ENCODE measurements around the gene ENTPD2. TPM values are rescaled to one million over a fixed set of nuclear protein-coding genes. Genes with fewer than 3 reads are reported as not detected.
A peak's percentile ranks its signal among the peaks of the same experiment; 100 is the strongest.

The ENTPD2 gene
- total RNA-seq, 4 donors from 2014 or later, result 0.22 to 0.49 TPM; not detected in 2

- intact Hi-C loops (cut with DNase I), result no loop called here
- no peak for TF ChIP-seq POLR2A (IDR thresholded peaks at IDR 0.05)
- TF ChIP-seq, protein P1, sequence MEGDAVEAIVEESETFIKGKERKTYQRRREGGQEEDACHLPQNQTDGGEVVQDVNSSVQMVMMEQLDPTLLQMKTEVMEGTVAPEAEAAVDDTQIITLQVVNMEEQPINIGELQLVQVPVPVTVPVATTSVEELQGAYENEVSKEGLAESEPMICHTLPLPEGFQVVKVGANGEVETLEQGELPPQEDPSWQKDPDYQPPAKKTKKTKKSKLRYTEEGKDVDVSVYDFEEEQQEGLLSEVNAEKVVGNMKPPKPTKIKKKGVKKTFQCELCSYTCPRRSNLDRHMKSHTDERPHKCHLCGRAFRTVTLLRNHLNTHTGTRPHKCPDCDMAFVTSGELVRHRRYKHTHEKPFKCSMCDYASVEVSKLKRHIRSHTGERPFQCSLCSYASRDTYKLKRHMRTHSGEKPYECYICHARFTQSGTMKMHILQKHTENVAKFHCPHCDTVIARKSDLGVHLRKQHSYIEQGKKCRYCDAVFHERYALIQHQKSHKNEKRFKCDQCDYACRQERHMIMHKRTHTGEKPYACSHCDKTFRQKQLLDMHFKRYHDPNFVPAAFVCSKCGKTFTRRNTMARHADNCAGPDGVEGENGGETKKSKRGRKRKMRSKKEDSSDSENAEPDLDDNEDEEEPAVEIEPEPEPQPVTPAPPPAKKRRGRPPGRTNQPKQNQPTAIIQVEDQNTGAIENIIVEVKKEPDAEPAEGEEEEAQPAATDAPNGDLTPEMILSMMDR (IDR thresholded peaks at IDR 0.05), result no peak
- H3K27me3 ChIP-seq, result no peaks in the 10 kb centered on the region
- H3K9me3 ChIP-seq, result no peaks in the 10 kb centered on the region
- peaks cover 16 to 19% of the 10 kb centered on the region in 2 donors for H3K36me3 ChIP-seq
- H3K4me1 ChIP-seq, result peaks cover 15 to 20% of the 10 kb centered on the region in 2 donors
- DNase-seq, result peak; percentile 34 to 50
- 60 to 61% methylated on average over 13 to 14 of the region's 15 CpGs for WGBS, 2 donors
- H3K4me3 ChIP-seq (replicated peaks in 1 of 3), result peak overlapping the region in 1 of 3 donors; percentile 68
- peak overlapping the region; percentile 40 to 74 (median 61) for H3K27ac ChIP-seq
These were observed 22.8 kb upstream of the ENTPD2 start for GRCh38 chr9:137076636-137077009.

GRCh38 chr9:137075275-137075775, 21.5 kb upstream of the ENTPD2 start:
- Histone ChIP-seq H3K27me3 (no peaks in the 10 kb centered on the region), H3K4me3 (replicated peaks in 1 of 3) (no peak overlapping the region), H3K4me1 (peaks cover 21 to 28% of the 10 kb centered on the region in 2 donors), H3K36me3 (peaks cover 8 to 12% of the 10 kb centered on the region in 2 donors), H3K27ac (no peak overlapping the region), H3K9me3 (no peaks in the 10 kb centered on the region)
- WGBS, 2 donors, result 78 to 92% methylated on average over 12 of the region's 12 CpGs
- no peak for TF ChIP-seq POLR2A (IDR thresholded peaks at IDR 0.05)
- intact Hi-C loops (cut with DNase I), result no loop called here
- DNase-seq, result no peak

DNA sequence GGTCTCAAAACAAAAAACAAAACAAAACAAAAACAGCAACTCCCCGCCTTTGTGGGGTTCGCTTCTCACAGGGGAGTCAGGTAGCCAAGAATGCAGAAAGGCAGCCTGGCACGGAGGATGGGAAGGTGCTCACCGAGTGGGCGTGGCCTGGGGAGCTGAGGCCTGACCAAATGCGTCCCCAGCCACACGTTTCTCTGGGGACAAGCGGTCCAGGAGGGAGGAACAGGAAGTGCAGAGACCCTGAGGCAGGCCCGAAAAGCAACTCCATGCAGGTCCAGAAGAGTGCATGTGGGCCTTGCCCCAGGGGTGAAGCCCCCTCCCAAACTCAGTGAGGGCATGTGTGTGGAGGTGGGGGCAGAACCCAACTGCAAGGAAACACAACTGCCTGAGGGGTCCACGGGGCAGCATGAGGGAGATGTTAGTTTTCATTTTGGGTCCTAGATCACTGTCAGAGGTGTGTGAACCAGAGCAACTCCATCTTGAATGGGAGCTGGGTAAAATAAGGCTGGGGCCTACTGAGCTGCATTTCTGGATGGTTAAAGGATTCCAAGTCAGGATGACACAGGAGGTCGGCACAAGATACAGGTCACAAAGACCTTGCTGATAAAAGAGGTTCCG, 20.9 kb upstream of the ENTPD2 start:
- Histone ChIP-seq H3K27me3 (no peaks in the 10 kb centered on the region), H3K4me3 (replicated peaks in 1 of 3) (no peak overlapping the region), H3K4me1 (peaks cover 21 to 29% of the 10 kb centered on the region in 2 donors), H3K27ac (no peak overlapping the region), H3K9me3 (no peaks in the 10 kb centered on the region), H3K36me3 (peaks cover 6 to 8% of the 10 kb centered on the region in 2 donors)
- TF ChIP-seq POLR2A (IDR thresholded peaks at IDR 0.05), result no peak
- TF ChIP-seq, protein P1 (IDR thresholded peaks at IDR 0.05), result no peak
- no peak for DNase-seq
- intact Hi-C loops (cut with DNase I), result no loop called here
- WGBS, 2 donors, result 72 to 81% methylated on average over 12 of the region's 12 CpGs

DNA sequence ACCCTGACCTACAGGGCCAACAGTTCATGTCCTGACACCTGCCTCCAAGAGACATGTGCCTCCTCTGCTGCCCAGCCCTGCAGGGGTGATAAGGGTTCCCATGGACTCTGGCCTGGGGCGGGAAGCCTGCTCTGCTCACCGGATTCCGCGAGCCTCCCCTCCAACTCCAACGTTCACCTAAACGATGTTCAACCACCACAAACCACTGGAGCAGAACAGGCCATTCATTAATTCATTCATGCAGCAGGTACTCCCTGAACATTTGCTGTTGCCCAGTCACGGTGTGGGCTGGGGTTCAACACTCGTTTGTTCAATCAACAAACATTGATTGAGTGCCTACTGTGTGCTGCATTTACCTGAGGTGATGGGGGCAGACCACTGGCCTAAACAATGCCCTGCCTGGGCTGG, 20.1 kb upstream of the ENTPD2 start:
- no peaks in the 10 kb centered on the region for H3K27me3 ChIP-seq
- intact Hi-C loops (cut with DNase I), result no loop called here
- no peak overlapping the region for H3K4me3 ChIP-seq (replicated peaks in 1 of 3)
- H3K9me3 ChIP-seq, result no peaks in the 10 kb centered on the region
- peaks cover 21 to 31% of the 10 kb centered on the region in 2 donors for H3K4me1 ChIP-seq
- no peak for TF ChIP-seq POLR2A (IDR thresholded peaks at IDR 0.05)
- TF ChIP-seq, protein P1 (IDR thresholded peaks at IDR 0.05), result no peak
- DNase-seq, result no peak
- 80 to 83% methylated on average over 8 of the region's 8 CpGs for WGBS, 2 donors
- peaks cover 0 to under 1% of the 10 kb centered on the region in 2 donors for H3K36me3 ChIP-seq
- no peak overlapping the region for H3K27ac ChIP-seq

- Histone ChIP-seq H3K9me3 (no peaks in the 10 kb centered on the region), H3K27me3 (no peaks in the 10 kb centered on the region), H3K4me1 (peaks cover 6 to 14% of the 10 kb centered on the region in 2 donors), H3K4me3 (replicated peaks in 1 of 3) (peak overlapping the region in 1 of 3 donors; percentile 19), H3K27ac (peak overlapping the region; percentile 56 to 83 (median 73)), H3K36me3 (no peaks in the 10 kb centered on the region)
- TF ChIP-seq POLR2A (IDR thresholded peaks at IDR 0.05), result no peak
- TF ChIP-seq, protein P1 (IDR thresholded peaks at IDR 0.05), result no peak
- intact Hi-C loops (cut with DNase I), result no loop called here
- DNase-seq, result no peak
- WGBS, 2 donors, result 100% methylated on average over 1 of the region's 2 CpGs; no CpG with 5 or more reads in 1 of the 2 donors
These were observed 17.4 kb upstream of the ENTPD2 start for GRCh38 chr9:137071282-137071681.
